Activated effector memory CD4-positive, alpha-beta T cell treated with anti-CD3 and anti-CD28 coated beads, Interleukin-2, amount 50 U/mL, for 16 hours (primary cell): ENCODE data around the gene RICTOR.

ENCODE experiments used
- DNase-seq: peaks from one replicate; pipeline ENCODE4 v3.0.0-alpha.2; 2020

RICTOR gene

GRCh38 chr5:39074017-39074814 lies at the start of gene RICTOR:
TSS of gene RICTOR (minus strand) at chr5:39074399. CDS start at chr5:39074377, 22 bp downstream.
- DNase-seq = peak; percentile 96

- no peak for DNase-seq
Observed at GRCh38 chr5:39121922-39122321, 47.7 kb upstream of the RICTOR start.

GRCh38 chr5:39121315-39121714 lies 47.1 kb upstream of the RICTOR start:
- DNase-seq = no peak

GRCh38 chr5:39120052-39120420 lies 45.8 kb upstream of the RICTOR start:
- no peak for DNase-seq

GRCh38 chr5:39119404-39120051 lies 45.3 kb upstream of the RICTOR start:
- DNase-seq = no peak

GRCh38 chr5:39118638-39119037 lies 44.4 kb upstream of the RICTOR start:
- DNase-seq = no peak

- DNase-seq = no peak
Observed at GRCh38 chr5:39117401-39117800, 43.2 kb upstream of the RICTOR start.

- no peak for DNase-seq
Observed at GRCh38 chr5:39116344-39117170, 42.4 kb upstream of the RICTOR start.

- DNase-seq = no peak
Observed at GRCh38 chr5:39115644-39116343, 41.6 kb upstream of the RICTOR start.

- DNase-seq = no peak
Observed at GRCh38 chr5:39114155-39114554, 40.0 kb upstream of the RICTOR start.

GRCh38 chr5:39113354-39113953 lies 39.3 kb upstream of the RICTOR start:
- DNase-seq = no peak

GRCh38 chr5:39109606-39110005 lies 35.4 kb upstream of the RICTOR start:
- DNase-seq = no peak

GRCh38 chr5:39108987-39109386 lies 34.8 kb upstream of the RICTOR start:
- no peak for DNase-seq

GRCh38 chr5:39107350-39107749 lies 33.2 kb upstream of the RICTOR start:
- no peak for DNase-seq

- DNase-seq = no peak
Observed at GRCh38 chr5:39106322-39106721, 32.1 kb upstream of the RICTOR start.

- no peak for DNase-seq
Observed at GRCh38 chr5:39104221-39104620, 30.0 kb upstream of the RICTOR start.

GRCh38 chr5:39102684-39103155 lies 28.5 kb upstream of the RICTOR start:
- DNase-seq = no peak

- no peak for DNase-seq
Observed at GRCh38 chr5:39100851-39101396, 26.7 kb upstream of the RICTOR start.

GRCh38 chr5:39100301-39100850 lies 26.2 kb upstream of the RICTOR start:
- DNase-seq = no peak

- no peak for DNase-seq
Observed at GRCh38 chr5:39099831-39100230, 25.6 kb upstream of the RICTOR start.

- no peak for DNase-seq
Observed at GRCh38 chr5:39093352-39093751, 19.2 kb upstream of the RICTOR start.
